Liver (tissue), 9 donors: ENCODE data around the gene ETS1. TPM values are rescaled to one million over a fixed set of nuclear protein-coding genes. Genes with fewer than 3 reads are reported as not detected.

Source experiments
- DNase-seq: peaks from one replicate; pipeline ENCODE4 v3.0.0-alpha.2; 2017; ENCODE audit warnings: low spot score
- H3K27ac ChIP-seq, 2 donors: one replicate each; pipeline ENCODE4 v1.7.0; 2013; ENCODE audit warnings: inconsistent platforms in 2 of 2, low read length in 2 of 2, control low read depth in 1 of 2, low read depth in 1 of 2, mild to moderate bottlenecking in 1 of 2
- H3K27me3 ChIP-seq, 4 donors: one replicate each; pipeline versions ENCODE4 v1.6.1 to v1.7.0; 2013; ENCODE audit warnings: low read length in 3 of 4, inconsistent platforms in 1 of 4, mild to moderate bottlenecking in 1 of 4, moderate library complexity in 1 of 4; ENCODE audit not compliant: control insufficient read depth in 4 of 4, insufficient read depth in 4 of 4
- H3K36me3 ChIP-seq, 4 donors: one replicate each; pipeline versions ENCODE4 v1.6.1 to v1.7.0; 2013; ENCODE audit warnings: low read length in 3 of 4, mild to moderate bottlenecking in 3 of 4, low read depth in 1 of 4, moderate library complexity in 1 of 4; ENCODE audit not compliant: control insufficient read depth in 4 of 4, insufficient read depth in 3 of 4
- H3K4me1 ChIP-seq, 4 donors: one replicate each; pipeline versions ENCODE4 v1.6.1 to v1.7.0; 2013; ENCODE audit warnings: low read length in 3 of 4, mild to moderate bottlenecking in 3 of 4, moderate library complexity in 1 of 4; ENCODE audit not compliant: control insufficient read depth in 4 of 4, insufficient read depth in 4 of 4
- H3K4me3 ChIP-seq, 3 donors: one replicate each; pipeline versions ENCODE4 v1.6.1 to v1.7.0; 2013; ENCODE audit warnings: low read length in 3 of 3, control low read depth in 1 of 3, low read depth in 1 of 3, mild to moderate bottlenecking in 1 of 3
- H3K9ac ChIP-seq, 2 donors: one replicate each; pipeline ENCODE4 v1.7.0; 2013; ENCODE audit warnings: low read length in 2 of 2, mild to moderate bottlenecking in 2 of 2, moderate library complexity in 2 of 2, control low read depth in 1 of 2, low read depth in 1 of 2
- H3K9me3 ChIP-seq, 4 donors: one replicate each; pipeline versions ENCODE4 v1.6.1 to v1.7.0; 2013; ENCODE audit warnings: low read length in 3 of 4; ENCODE audit not compliant: control insufficient read depth in 4 of 4
- CTCF ChIP-seq: fragments of 150-350 bp; IDR thresholded peaks from 2 replicates; pipeline ENCODE4 v1.5.1; 2017; ENCODE audit warnings: improper control_type of control experiment, low read depth, low read length; ENCODE audit not compliant: missing input control
- EGR1 ChIP-seq, 2 donors: IDR thresholded peaks; 2 replicates each; pipeline ENCODE4 v1.6.1; 2016 to 2018; ENCODE audit warnings: antibody characterized with exemption in 2 of 2, low read depth in 2 of 2
- FOXA2 ChIP-seq: IDR thresholded peaks from 2 replicates; pipeline ENCODE4 v1.6.1; 2016; ENCODE audit warnings: antibody characterized with exemption
- GABPA ChIP-seq, 2 donors: IDR thresholded peaks in 1 of 2; conservative IDR thresholded peaks in 1 of 2; 2 replicates each; pipeline ENCODE4 v1.6.1; 2016; ENCODE audit warnings: antibody characterized with exemption in 2 of 2, mild to moderate bottlenecking in 1 of 2, moderate library complexity in 1 of 2
- HNF4A ChIP-seq, 2 donors: conservative IDR thresholded peaks; 2 replicates each; pipeline ENCODE4 v1.6.1; 2016; ENCODE audit warnings: antibody characterized with exemption in 2 of 2, mild to moderate bottlenecking in 2 of 2
- HNF4G ChIP-seq: IDR thresholded peaks from 2 replicates; pipeline ENCODE4 v1.6.1; 2016; ENCODE audit warnings: antibody characterized with exemption
- JUND ChIP-seq, 2 donors: IDR thresholded peaks; 2 replicates each; pipeline ENCODE4 v1.6.1; 2016; ENCODE audit warnings: antibody characterized with exemption in 2 of 2
- MAX ChIP-seq: IDR thresholded peaks from 2 replicates; pipeline ENCODE4 v1.6.1; 2016; ENCODE audit warnings: antibody characterized with exemption
- NR2F2 ChIP-seq: IDR thresholded peaks from 2 replicates; pipeline ENCODE4 v1.6.1; 2016; ENCODE audit warnings: antibody characterized with exemption
- RAD21 ChIP-seq, 2 donors: IDR thresholded peaks; 2 replicates each; pipeline ENCODE4 v1.6.1; 2016; ENCODE audit warnings: antibody characterized with exemption in 2 of 2, mild to moderate bottlenecking in 2 of 2
- RXRA ChIP-seq, 2 donors: IDR thresholded peaks; 2 replicates each; pipeline ENCODE4 v1.6.1; 2017 to 2018; ENCODE audit warnings: antibody characterized with exemption in 2 of 2, mild to moderate bottlenecking in 1 of 2
- TAF1 ChIP-seq: conservative IDR thresholded peaks from 2 replicates; pipeline ENCODE4 v1.6.1; 2016; ENCODE audit warnings: antibody characterized with exemption, mild to moderate bottlenecking
- YY1 ChIP-seq: IDR thresholded peaks from 2 replicates; pipeline ENCODE4 v1.6.1; 2016; ENCODE audit warnings: antibody characterized with exemption, mild to moderate bottlenecking
- ZBTB33 ChIP-seq: IDR thresholded peaks from 2 replicates; pipeline ENCODE4 v1.6.1; 2016; ENCODE audit warnings: antibody characterized with exemption
- WGBS: extraction: QIAGEN DNeasy Blood & Tissue Kit; methylation state at CpG from one replicate; pipeline ENCODE4 v1.1.7; 2013; 5-methylcytosine and 5-hydroxymethylcytosine counted together
- polyA plus RNA-seq, 2 donors: library from polyadenylated mRNA; stranded (reverse) in 1 of 2; unstranded in 1 of 2; fragments of 200-250 nt in 1 of 2; fragments of >200 nt in 1 of 2; fragmentation: Nextera tagmentation in 1 of 2; extraction: Ambion mirVana in 1 of 2; gene quantifications; one replicate each; pipeline versions ENCODE4 v1.2.1 to v1.2.3, GENCODE V29; 2013 to 2015
- total RNA-seq, 2 donors: library from RNA; depleted of rRNA; stranded (reverse); fragments of >200 nt; gene quantifications; one replicate each; pipeline ENCODE4 v1.2.3, GENCODE V29; 2014
- TF ChIP-seq, protein P1 (sequence below): IDR thresholded peaks from 2 replicates; pipeline ENCODE4 v1.6.1; 2016; ENCODE audit warnings: antibody characterized with exemption
- TF ChIP-seq, protein P2 (sequence below): IDR thresholded peaks from 2 replicates; pipeline ENCODE4 v1.6.1; 2016; ENCODE audit warnings: antibody characterized with exemption, mild to moderate bottlenecking
- donor health status: healthy.
- donor health status: healthy.
- donor health status: healthy.
- donor health status: healthy.
- donor health status: healthy.

The ETS1 gene
- total and polyA plus RNA-seq, 4 donors = 4.8 to 30.0 (median 20.3) TPM

GRCh38 chr11:128434411-128434810 is 152.9 kb downstream of the ETS1 start:
- H3K4me3 ChIP-seq = no peak overlapping the region
- H3K36me3 ChIP-seq = no peaks in the 10 kb centered on the region
- H3K9me3 ChIP-seq = no peaks in the 10 kb centered on the region
- no peak overlapping the region for H3K27ac ChIP-seq
- no peak for TF ChIP-seq RXRA (IDR thresholded peaks at IDR 0.05)
- no peak for TF ChIP-seq HNF4G
- no peak for TF ChIP-seq TAF1
- TF ChIP-seq FOXA2 = no peak
- TF ChIP-seq YY1 = no peak
- no peak for TF ChIP-seq MAX
- TF ChIP-seq, protein P1, sequence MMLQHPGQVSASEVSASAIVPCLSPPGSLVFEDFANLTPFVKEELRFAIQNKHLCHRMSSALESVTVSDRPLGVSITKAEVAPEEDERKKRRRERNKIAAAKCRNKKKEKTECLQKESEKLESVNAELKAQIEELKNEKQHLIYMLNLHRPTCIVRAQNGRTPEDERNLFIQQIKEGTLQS = no peak
- no peak for TF ChIP-seq HNF4A (conservative IDR thresholded peaks at IDR 0.05)
- no peak for DNase-seq
- 85% methylated on average over 4 of the region's 4 CpGs for WGBS
- no peaks in the 10 kb centered on the region for H3K27me3 ChIP-seq
- H3K9ac ChIP-seq = no peak overlapping the region
- H3K4me1 ChIP-seq = no peaks in the 10 kb centered on the region

GRCh38 chr11:128432926-128433325 is 154.4 kb downstream of the ETS1 start:
- H3K36me3 ChIP-seq = no peaks in the 10 kb centered on the region
- no peaks in the 10 kb centered on the region for H3K4me1 ChIP-seq
- no peak for DNase-seq
- TF ChIP-seq MAX = no peak
- TF ChIP-seq CTCF = no peak
- no peak for TF ChIP-seq RAD21 (IDR thresholded peaks at IDR 0.05)
- no peak for TF ChIP-seq HNF4G
- no peak for TF ChIP-seq EGR1 (IDR thresholded peaks at IDR 0.05; ENCODE audit: low read depth in 2 of 2)
- TF ChIP-seq HNF4A (conservative IDR thresholded peaks at IDR 0.05) = no peak
- H3K4me3 ChIP-seq = no peak overlapping the region
- no peaks in the 10 kb centered on the region for H3K9me3 ChIP-seq
- no peak overlapping the region for H3K27ac ChIP-seq
- H3K27me3 ChIP-seq = no peaks in the 10 kb centered on the region
- no peak overlapping the region for H3K9ac ChIP-seq

DNA sequence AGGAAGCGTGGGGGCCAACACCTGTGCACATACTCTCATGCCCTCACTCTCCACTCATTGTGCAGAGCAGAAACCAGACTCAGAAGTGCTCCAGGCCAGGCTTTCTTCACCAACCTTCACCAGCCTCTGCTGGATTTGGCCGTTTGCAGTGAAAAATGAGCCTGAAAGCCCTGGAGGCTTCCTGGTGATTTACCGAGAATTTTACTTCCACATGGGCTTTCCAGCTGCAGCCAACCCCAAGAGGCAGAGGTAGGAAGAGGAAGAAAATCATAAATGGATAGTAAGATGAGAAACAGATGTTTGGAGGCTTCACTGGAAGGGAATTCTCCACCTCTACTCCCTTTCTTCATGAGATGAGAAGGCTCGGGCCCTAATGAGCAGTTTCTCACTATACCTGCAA is 155.4 kb downstream of the ETS1 start:
- no peak overlapping the region for H3K9ac ChIP-seq
- H3K4me1 ChIP-seq = no peaks in the 10 kb centered on the region
- H3K4me3 ChIP-seq = no peak overlapping the region
- no peaks in the 10 kb centered on the region for H3K36me3 ChIP-seq
- no peaks in the 10 kb centered on the region for H3K9me3 ChIP-seq
- no peaks in the 10 kb centered on the region for H3K27me3 ChIP-seq
- H3K27ac ChIP-seq = no peak overlapping the region
- DNase-seq = no peak
- WGBS = 85% methylated on average over 4 of the region's 4 CpGs
- no peak for TF ChIP-seq JUND (IDR thresholded peaks at IDR 0.05)
- TF ChIP-seq, protein P1 = no peak
- no peak for TF ChIP-seq HNF4G
- no peak for TF ChIP-seq NR2F2
- TF ChIP-seq MAX = no peak
- TF ChIP-seq, protein P2, sequence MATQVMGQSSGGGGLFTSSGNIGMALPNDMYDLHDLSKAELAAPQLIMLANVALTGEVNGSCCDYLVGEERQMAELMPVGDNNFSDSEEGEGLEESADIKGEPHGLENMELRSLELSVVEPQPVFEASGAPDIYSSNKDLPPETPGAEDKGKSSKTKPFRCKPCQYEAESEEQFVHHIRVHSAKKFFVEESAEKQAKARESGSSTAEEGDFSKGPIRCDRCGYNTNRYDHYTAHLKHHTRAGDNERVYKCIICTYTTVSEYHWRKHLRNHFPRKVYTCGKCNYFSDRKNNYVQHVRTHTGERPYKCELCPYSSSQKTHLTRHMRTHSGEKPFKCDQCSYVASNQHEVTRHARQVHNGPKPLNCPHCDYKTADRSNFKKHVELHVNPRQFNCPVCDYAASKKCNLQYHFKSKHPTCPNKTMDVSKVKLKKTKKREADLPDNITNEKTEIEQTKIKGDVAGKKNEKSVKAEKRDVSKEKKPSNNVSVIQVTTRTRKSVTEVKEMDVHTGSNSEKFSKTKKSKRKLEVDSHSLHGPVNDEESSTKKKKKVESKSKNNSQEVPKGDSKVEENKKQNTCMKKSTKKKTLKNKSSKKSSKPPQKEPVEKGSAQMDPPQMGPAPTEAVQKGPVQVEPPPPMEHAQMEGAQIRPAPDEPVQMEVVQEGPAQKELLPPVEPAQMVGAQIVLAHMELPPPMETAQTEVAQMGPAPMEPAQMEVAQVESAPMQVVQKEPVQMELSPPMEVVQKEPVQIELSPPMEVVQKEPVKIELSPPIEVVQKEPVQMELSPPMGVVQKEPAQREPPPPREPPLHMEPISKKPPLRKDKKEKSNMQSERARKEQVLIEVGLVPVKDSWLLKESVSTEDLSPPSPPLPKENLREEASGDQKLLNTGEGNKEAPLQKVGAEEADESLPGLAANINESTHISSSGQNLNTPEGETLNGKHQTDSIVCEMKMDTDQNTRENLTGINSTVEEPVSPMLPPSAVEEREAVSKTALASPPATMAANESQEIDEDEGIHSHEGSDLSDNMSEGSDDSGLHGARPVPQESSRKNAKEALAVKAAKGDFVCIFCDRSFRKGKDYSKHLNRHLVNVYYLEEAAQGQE = no peak
- no peak for TF ChIP-seq ZBTB33
- TF ChIP-seq GABPA (IDR thresholded peaks at IDR 0.05 in 1 of 2, conservative IDR thresholded peaks at IDR 0.05 in 1 of 2) = no peak
- TF ChIP-seq EGR1 (IDR thresholded peaks at IDR 0.05; ENCODE audit: low read depth in 2 of 2) = no peak
- TF ChIP-seq HNF4A (conservative IDR thresholded peaks at IDR 0.05) = no peak
- TF ChIP-seq FOXA2 = no peak
- TF ChIP-seq CTCF = no peak
- TF ChIP-seq RXRA (IDR thresholded peaks at IDR 0.05) = no peak
